HEK293 (cell line): ENCODE data around the gene OR4F15.

Experiments
- CTCF ChIA-PET: fragments of 350-600 bp; formaldehyde crosslinking; extraction: SDS; loops from one replicate; lab custom pipeline; 2021; ENCODE audit warnings: antibody characterized with exemption; lab: Yijun Ruan, JAX
- POLR2A ChIA-PET: fragments of 300-600 bp; formaldehyde crosslinking; extraction: SDS; loops from one replicate; lab custom pipeline; 2020; ENCODE audit warnings: antibody characterized with exemption, inconsistent platforms; lab: Yijun Ruan, JAX
- H3K27ac ChIP-seq: fragments of 200-500 bp; sonication (Bioruptor generic); 2 replicates; pipeline ENCODE4 v1.5.1; 2014; ENCODE audit warnings: low read depth, low read length, control low read depth, inconsistent platforms; ENCODE audit errors: extremely low read depth
- H3K36me3 ChIP-seq, 2 experiments: fragments of 200-500 bp in 1 of 2; sonication (Bioruptor generic) in 1 of 2; 1 replicate in 1 of 2; 2 replicates in 1 of 2; pipeline ENCODE4 v1.5.1; 2014 to 2017; ENCODE audit warnings: inconsistent platforms in 2 of 2, low read length in 2 of 2; ENCODE audit not compliant: control insufficient read depth in 2 of 2, insufficient read depth in 1 of 2
- H3K4me1 ChIP-seq: fragments of 200-500 bp; sonication (Bioruptor generic); 2 replicates; pipeline ENCODE4 v1.5.1; 2014; ENCODE audit warnings: mild to moderate bottlenecking, low read length, inconsistent platforms; ENCODE audit not compliant: control insufficient read depth, insufficient read depth
- H3K4me3 ChIP-seq: 2 replicates; pipeline ENCODE4 v1.5.1; 2011; ENCODE audit warnings: low read depth, mild to moderate bottlenecking, control low read depth, low read length, moderate library complexity
- H3K9me3 ChIP-seq: fragments of 200-500 bp; sonication (Bioruptor generic); 2 replicates; pipeline ENCODE4 v1.5.1; 2014; ENCODE audit warnings: low read depth, low read length, inconsistent platforms; ENCODE audit not compliant: control insufficient read depth, insufficient read depth
- HOXC10 ChIP-seq: sonication (generic); formaldehyde crosslinking; IDR thresholded peaks from 2 replicates; pipeline ENCODE4 v1.8.1; 2023; ENCODE audit warnings: mild to moderate bottlenecking, missing genetic modification reagents
- MEIS1 ChIP-seq: sonication (generic); formaldehyde crosslinking; IDR thresholded peaks from 2 replicates; pipeline ENCODE4 v1.8.1; 2022; ENCODE audit warnings: missing genetic modification reagents, mild to moderate bottlenecking, borderline replicate concordance
- MYNN ChIP-seq: fragments of 450-650 bp; formaldehyde crosslinking; IDR thresholded peaks from 2 replicates; pipeline ENCODE4 v1.5.1; 2016; ENCODE audit warnings: missing biosample characterization, missing genetic modification characterization, borderline replicate concordance
- SP3 ChIP-seq: fragments of 450-650 bp; formaldehyde crosslinking; IDR thresholded peaks from 2 replicates; pipeline ENCODE4 v1.5.1; 2016; ENCODE audit warnings: missing biosample characterization, missing genetic modification characterization
- ZNF112 ChIP-seq: fragments of 450-650 bp; formaldehyde crosslinking; IDR thresholded peaks from 2 replicates; pipeline ENCODE4 v1.5.0; 2017; ENCODE audit warnings: missing biosample characterization, missing genetic modification characterization
- ZNF121 ChIP-seq: fragments of 450-650 bp; formaldehyde crosslinking; IDR thresholded peaks from 2 replicates; pipeline ENCODE4 v1.5.1; 2016; ENCODE audit warnings: missing biosample characterization, missing genetic modification characterization
- ZNF214 ChIP-seq: fragments of 450-650 bp; formaldehyde crosslinking; IDR thresholded peaks from 2 replicates; pipeline ENCODE4 v1.5.1; 2017; ENCODE audit warnings: missing biosample characterization, mild to moderate bottlenecking, missing genetic modification characterization, borderline replicate concordance
- ZNF223 ChIP-seq: fragments of 450-650 bp; formaldehyde crosslinking; IDR thresholded peaks from 2 replicates; pipeline ENCODE4 v1.5.1; 2016; ENCODE audit warnings: missing biosample characterization, missing genetic modification characterization
- ZNF248 ChIP-seq: fragments of 450-650 bp; formaldehyde crosslinking; IDR thresholded peaks from 2 replicates; pipeline ENCODE4 v1.5.1; 2017; ENCODE audit warnings: missing biosample characterization, missing genetic modification characterization
- ZNF266 ChIP-seq: fragments of 450-650 bp; formaldehyde crosslinking; IDR thresholded peaks from 2 replicates; pipeline ENCODE4 v1.5.1; 2016; ENCODE audit warnings: missing biosample characterization, missing genetic modification characterization, low read depth
- ZNF529 ChIP-seq: fragments of 450-650 bp; formaldehyde crosslinking; IDR thresholded peaks from 2 replicates; pipeline ENCODE4 v1.5.1; 2017; ENCODE audit warnings: missing genetic modification characterization, missing biosample characterization; ENCODE audit not compliant: insufficient replicate concordance
- ZNF623 ChIP-seq: fragments of 450-650 bp; formaldehyde crosslinking; IDR thresholded peaks from 2 replicates; pipeline ENCODE4 v1.5.1; 2016; ENCODE audit warnings: missing biosample characterization, missing genetic modification characterization
- TF ChIP-seq, protein P1 (sequence below): fragments of 450-650 bp; formaldehyde crosslinking; IDR thresholded peaks from 2 replicates; pipeline ENCODE4 v1.5.1; 2016; ENCODE audit warnings: missing biosample characterization, missing genetic modification characterization
- TF ChIP-seq, protein P2 (sequence below): fragments of 450-650 bp; formaldehyde crosslinking; IDR thresholded peaks from 2 replicates; pipeline ENCODE4; 2016; ENCODE audit warnings: missing biosample characterization, missing genetic modification characterization
- TF ChIP-seq, protein P3 (sequence below): fragments of 450-650 bp; formaldehyde crosslinking; IDR thresholded peaks from 2 replicates; pipeline ENCODE4 v1.5.1; 2017; ENCODE audit warnings: missing biosample characterization, missing genetic modification characterization
- TF ChIP-seq, protein P4 (sequence below): fragments of 450-650 bp; formaldehyde crosslinking; IDR thresholded peaks from 2 replicates; pipeline ENCODE4 v1.5.1; 2016; ENCODE audit warnings: missing biosample characterization, missing genetic modification characterization

The OR4F15 gene

DNA sequence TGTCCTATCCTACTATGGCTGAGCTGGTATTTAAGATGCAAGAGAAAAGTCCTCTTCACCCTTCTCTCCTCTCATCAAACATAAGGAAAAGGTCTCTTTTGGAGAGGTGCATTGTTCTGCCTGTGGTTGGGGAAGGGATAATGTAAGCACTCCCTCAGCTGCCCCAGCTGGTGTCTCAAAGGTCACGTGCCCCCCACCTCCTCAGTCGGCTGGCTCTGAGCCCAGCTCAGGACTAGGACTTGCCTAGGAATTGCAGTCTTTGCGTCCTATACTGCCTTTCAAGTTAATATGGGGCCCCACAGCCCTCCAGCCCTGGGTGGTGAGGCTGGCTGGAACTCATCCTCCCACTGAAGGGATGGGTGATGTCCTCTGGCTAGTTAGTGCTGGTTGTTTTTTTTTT lies 29.7 kb downstream of the OR4F15 start (continued):
- TF ChIP-seq, protein P1, sequence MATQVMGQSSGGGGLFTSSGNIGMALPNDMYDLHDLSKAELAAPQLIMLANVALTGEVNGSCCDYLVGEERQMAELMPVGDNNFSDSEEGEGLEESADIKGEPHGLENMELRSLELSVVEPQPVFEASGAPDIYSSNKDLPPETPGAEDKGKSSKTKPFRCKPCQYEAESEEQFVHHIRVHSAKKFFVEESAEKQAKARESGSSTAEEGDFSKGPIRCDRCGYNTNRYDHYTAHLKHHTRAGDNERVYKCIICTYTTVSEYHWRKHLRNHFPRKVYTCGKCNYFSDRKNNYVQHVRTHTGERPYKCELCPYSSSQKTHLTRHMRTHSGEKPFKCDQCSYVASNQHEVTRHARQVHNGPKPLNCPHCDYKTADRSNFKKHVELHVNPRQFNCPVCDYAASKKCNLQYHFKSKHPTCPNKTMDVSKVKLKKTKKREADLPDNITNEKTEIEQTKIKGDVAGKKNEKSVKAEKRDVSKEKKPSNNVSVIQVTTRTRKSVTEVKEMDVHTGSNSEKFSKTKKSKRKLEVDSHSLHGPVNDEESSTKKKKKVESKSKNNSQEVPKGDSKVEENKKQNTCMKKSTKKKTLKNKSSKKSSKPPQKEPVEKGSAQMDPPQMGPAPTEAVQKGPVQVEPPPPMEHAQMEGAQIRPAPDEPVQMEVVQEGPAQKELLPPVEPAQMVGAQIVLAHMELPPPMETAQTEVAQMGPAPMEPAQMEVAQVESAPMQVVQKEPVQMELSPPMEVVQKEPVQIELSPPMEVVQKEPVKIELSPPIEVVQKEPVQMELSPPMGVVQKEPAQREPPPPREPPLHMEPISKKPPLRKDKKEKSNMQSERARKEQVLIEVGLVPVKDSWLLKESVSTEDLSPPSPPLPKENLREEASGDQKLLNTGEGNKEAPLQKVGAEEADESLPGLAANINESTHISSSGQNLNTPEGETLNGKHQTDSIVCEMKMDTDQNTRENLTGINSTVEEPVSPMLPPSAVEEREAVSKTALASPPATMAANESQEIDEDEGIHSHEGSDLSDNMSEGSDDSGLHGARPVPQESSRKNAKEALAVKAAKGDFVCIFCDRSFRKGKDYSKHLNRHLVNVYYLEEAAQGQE (tag by site-specific recombination), result no peak
- TF ChIP-seq ZNF121 (tag by site-specific recombination), result no peak
- TF ChIP-seq ZNF529 (tag by site-specific recombination), result no peak
- no peak for TF ChIP-seq MYNN (tag by site-specific recombination)
- TF ChIP-seq SP3 (tag by site-specific recombination), result no peak
- TF ChIP-seq MEIS1, result no peak
- no peak for TF ChIP-seq ZNF214 (tag by site-specific recombination)
- TF ChIP-seq, protein P2, sequence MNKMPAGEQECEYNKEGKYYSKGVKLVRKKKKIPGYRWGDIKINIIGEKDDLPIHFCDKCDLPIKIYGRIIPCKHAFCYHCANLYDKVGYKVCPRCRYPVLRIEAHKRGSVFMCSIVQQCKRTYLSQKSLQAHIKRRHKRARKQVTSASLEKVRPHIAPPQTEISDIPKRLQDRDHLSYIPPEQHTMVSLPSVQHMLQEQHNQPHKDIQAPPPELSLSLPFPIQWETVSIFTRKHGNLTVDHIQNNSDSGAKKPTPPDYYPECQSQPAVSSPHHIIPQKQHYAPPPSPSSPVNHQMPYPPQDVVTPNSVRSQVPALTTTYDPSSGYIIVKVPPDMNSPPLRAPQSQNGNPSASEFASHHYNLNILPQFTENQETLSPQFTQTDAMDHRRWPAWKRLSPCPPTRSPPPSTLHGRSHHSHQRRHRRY (tag by site-specific recombination), result no peak
- TF ChIP-seq, protein P3, sequence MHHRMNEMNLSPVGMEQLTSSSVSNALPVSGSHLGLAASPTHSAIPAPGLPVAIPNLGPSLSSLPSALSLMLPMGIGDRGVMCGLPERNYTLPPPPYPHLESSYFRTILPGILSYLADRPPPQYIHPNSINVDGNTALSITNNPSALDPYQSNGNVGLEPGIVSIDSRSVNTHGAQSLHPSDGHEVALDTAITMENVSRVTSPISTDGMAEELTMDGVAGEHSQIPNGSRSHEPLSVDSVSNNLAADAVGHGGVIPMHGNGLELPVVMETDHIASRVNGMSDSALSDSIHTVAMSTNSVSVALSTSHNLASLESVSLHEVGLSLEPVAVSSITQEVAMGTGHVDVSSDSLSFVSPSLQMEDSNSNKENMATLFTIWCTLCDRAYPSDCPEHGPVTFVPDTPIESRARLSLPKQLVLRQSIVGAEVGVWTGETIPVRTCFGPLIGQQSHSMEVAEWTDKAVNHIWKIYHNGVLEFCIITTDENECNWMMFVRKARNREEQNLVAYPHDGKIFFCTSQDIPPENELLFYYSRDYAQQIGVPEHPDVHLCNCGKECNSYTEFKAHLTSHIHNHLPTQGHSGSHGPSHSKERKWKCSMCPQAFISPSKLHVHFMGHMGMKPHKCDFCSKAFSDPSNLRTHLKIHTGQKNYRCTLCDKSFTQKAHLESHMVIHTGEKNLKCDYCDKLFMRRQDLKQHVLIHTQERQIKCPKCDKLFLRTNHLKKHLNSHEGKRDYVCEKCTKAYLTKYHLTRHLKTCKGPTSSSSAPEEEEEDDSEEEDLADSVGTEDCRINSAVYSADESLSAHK (tag by site-specific recombination), result no peak
- no peak for TF ChIP-seq HOXC10 (CRISPR knock-in tag)

DNA sequence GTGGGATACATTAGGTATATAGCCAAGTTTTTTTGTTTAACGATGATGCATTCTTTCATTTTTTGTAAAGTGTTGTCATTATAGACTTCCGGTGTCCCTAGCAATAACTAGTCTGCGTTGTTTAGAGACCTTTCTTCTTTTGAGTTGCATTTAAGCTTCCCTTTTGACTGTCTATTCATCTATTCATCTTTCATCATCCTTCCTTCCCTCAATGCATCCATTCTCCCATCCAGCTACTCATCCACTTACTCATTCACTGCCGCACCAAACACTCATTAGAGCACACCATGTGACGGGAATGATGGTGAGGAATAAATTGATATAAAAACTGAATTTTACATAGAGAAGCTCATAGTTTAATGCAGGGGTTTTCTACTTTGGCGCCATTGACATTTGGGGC lies 32.9 kb downstream of the OR4F15 start:
- CTCF ChIA-PET, result interaction anchor here (1.1 kb wide), 1 partner anchor 76 kb away, joined by 3 read pairs; no protein-coding TSS in a partner anchor
- no peak overlapping the region for H3K27ac ChIP-seq
- H3K4me1 ChIP-seq, result no peaks in the 10 kb centered on the region
- no peaks in the 10 kb centered on the region for H3K9me3 ChIP-seq
- H3K36me3 ChIP-seq, result no peaks in the 10 kb centered on the region
- no peak overlapping the region for H3K4me3 ChIP-seq
- TF ChIP-seq ZNF266 (tag by site-specific recombination) (no peak), ZNF623 (tag by site-specific recombination) (no peak), ZNF223 (tag by site-specific recombination) (no peak), ZNF248 (tag by site-specific recombination) (no peak), ZNF112 (tag by site-specific recombination) (no peak)
- TF ChIP-seq, protein P4, sequence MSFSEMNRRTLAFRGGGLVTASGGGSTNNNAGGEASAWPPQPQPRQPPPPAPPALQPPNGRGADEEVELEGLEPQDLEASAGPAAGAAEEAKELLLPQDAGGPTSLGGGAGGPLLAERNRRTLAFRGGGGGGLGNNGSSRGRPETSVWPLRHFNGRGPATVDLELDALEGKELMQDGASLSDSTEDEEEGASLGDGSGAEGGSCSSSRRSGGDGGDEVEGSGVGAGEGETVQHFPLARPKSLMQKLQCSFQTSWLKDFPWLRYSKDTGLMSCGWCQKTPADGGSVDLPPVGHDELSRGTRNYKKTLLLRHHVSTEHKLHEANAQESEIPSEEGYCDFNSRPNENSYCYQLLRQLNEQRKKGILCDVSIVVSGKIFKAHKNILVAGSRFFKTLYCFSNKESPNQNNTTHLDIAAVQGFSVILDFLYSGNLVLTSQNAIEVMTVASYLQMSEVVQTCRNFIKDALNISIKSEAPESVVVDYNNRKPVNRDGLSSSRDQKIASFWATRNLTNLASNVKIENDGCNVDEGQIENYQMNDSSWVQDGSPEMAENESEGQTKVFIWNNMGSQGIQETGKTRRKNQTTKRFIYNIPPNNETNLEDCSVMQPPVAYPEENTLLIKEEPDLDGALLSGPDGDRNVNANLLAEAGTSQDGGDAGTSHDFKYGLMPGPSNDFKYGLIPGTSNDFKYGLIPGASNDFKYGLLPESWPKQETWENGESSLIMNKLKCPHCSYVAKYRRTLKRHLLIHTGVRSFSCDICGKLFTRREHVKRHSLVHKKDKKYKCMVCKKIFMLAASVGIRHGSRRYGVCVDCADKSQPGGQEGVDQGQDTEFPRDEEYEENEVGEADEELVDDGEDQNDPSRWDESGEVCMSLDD (tag by site-specific recombination), result no peak
- POLR2A ChIA-PET, result no interaction called here
